CD4-positive, alpha-beta T cell (primary cell): Measurements from ENCODE around the gene ANO4. TPM values are rescaled to one million over a fixed set of nuclear protein-coding genes. Genes with fewer than 3 reads are reported as not detected.

Experiments
- ATAC-seq: fragments of 200-7000 bp; cut with Tn5 transposase; one replicate; pipeline ENCODE4 v1.10.0; 2022; ENCODE audit warnings: mild to moderate bottlenecking; ENCODE audit not compliant: poor library complexity
- CTCF ChIA-PET: fragments of 350-600 bp; sonication (Branson Sonifier 250); formaldehyde crosslinking; loops from one replicate; lab custom pipeline; 2021; ENCODE audit warnings: antibody characterized with exemption, inconsistent platforms; lab: Charles Lee
- POLR2A ChIA-PET: fragments of 350-600 bp; sonication (Branson Sonifier 250); formaldehyde crosslinking; loops from one replicate; lab custom pipeline; 2021; ENCODE audit warnings: antibody characterized with exemption, inconsistent platforms; lab: Charles Lee
- DNase-seq, 14 experiments: peaks; one replicate each; pipeline ENCODE4 v3.0.0-alpha.2; 2013 to 2020; ENCODE audit warnings: mixed read lengths in 2 of 14
- H3K27ac ChIP-seq, 2 donors: one replicate each; pipeline versions ENCODE4 v1.5.1 to v1.7.0; 2013; ENCODE audit warnings: low read length in 2 of 2, low read depth in 1 of 2, mild to moderate bottlenecking in 1 of 2
- H3K27me3 ChIP-seq, 2 experiments: 1 replicate in 1 of 2; 2 replicates in 1 of 2; pipeline versions ENCODE4 v1.6.1 to v1.7.0; 2013; ENCODE audit warnings: low read length in 2 of 2, control low read depth in 1 of 2, mild to moderate bottlenecking in 1 of 2, moderate library complexity in 1 of 2; ENCODE audit not compliant: insufficient read depth in 2 of 2, control insufficient read depth in 1 of 2
- H3K36me3 ChIP-seq: one replicate; pipeline ENCODE4 v1.6.1; 2013; ENCODE audit warnings: low read length, control low read depth; ENCODE audit not compliant: insufficient read depth
- H3K4me1 ChIP-seq: one replicate; pipeline ENCODE4 v1.6.1; 2013; ENCODE audit warnings: low read length, control low read depth; ENCODE audit not compliant: insufficient read depth
- H3K4me3 ChIP-seq: one replicate; pipeline ENCODE4 v1.5.1; 2013; ENCODE audit warnings: mild to moderate bottlenecking, low read length, moderate library complexity
- H3K9me3 ChIP-seq, 2 experiments: 1 replicate in 1 of 2; 2 replicates in 1 of 2; pipeline versions ENCODE4 v1.6.1 to v1.7.0; 2013; ENCODE audit warnings: low read length in 2 of 2, mild to moderate bottlenecking in 2 of 2, control low read depth in 1 of 2, moderate library complexity in 1 of 2; ENCODE audit not compliant: control insufficient read depth in 1 of 2, insufficient read depth in 1 of 2
- H3K27ac Mint-ChIP-seq: one replicate; pipeline ENCODE4 v1.8.0; 2020; ENCODE audit warnings: mixed read lengths
- H3K27me3 Mint-ChIP-seq: one replicate; pipeline ENCODE4 v1.8.0; 2021; ENCODE audit warnings: mixed read lengths
- H3K36me3 Mint-ChIP-seq: one replicate; pipeline ENCODE4 v1.8.0; 2021; ENCODE audit warnings: low read depth, mixed read lengths
- H3K4me1 Mint-ChIP-seq: one replicate; pipeline ENCODE4 v1.8.0; 2021; ENCODE audit warnings: low read depth, mixed read lengths
- H3K4me3 Mint-ChIP-seq: one replicate; pipeline ENCODE4 v1.8.0; 2020; ENCODE audit warnings: mild to moderate bottlenecking, mixed read lengths
- H3K9me3 Mint-ChIP-seq: one replicate; pipeline ENCODE4 v1.8.0; 2020; ENCODE audit warnings: mixed read lengths
- intact Hi-C, 2 experiments: fragments of 100-400 bp; cut with DNase I in 1 of 2; cut with micrococcal nuclease in 1 of 2; formaldehyde crosslinking; loops; one replicate each; pipeline versions ENCODE4 v1.15.1 to v1.9.0; 2023 to 2025; cut with DNase I, micrococcal nuclease
- total RNA-seq, 174 experiments: library from RNA in 2 of 174; stranded (reverse) in 2 of 174; gene quantifications; one replicate each; pipeline ENCODE4 v1.2.3 and lab custom pipeline; 2021 to 2026
- TF ChIP-seq, protein P1 (sequence below): fragments of 200-600 bp; IDR thresholded peaks from one replicate; pipeline ENCODE4 v1.8.0; 2022; ENCODE audit warnings: antibody characterized with exemption, mild to moderate bottlenecking

The ANO4 gene
- total RNA-seq, 2 experiments from 2014 or later: not detected

GRCh38 chr12:100875156-100875555 is 80.6 kb downstream of the ANO4 start:
- Histone ChIP-seq H3K9me3 (peaks cover 6 to 12% of the 10 kb centered on the region in 2 experiments), H3K27ac (no peak overlapping the region), H3K36me3 (no peaks in the 10 kb centered on the region), H3K4me1 (no peaks in the 10 kb centered on the region), H3K4me3 (no peak overlapping the region), H3K27me3 (no peaks in the 10 kb centered on the region)
- Mint-ChIP-seq H3K27me3 (no peaks in the 10 kb centered on the region), H3K9me3 (peaks cover 15% of the 10 kb centered on the region), H3K27ac (no peak overlapping the region), H3K36me3 (no peaks in the 10 kb centered on the region), H3K4me1 (no peaks in the 10 kb centered on the region), H3K4me3 (no peak overlapping the region)
- TF ChIP-seq, protein P1, sequence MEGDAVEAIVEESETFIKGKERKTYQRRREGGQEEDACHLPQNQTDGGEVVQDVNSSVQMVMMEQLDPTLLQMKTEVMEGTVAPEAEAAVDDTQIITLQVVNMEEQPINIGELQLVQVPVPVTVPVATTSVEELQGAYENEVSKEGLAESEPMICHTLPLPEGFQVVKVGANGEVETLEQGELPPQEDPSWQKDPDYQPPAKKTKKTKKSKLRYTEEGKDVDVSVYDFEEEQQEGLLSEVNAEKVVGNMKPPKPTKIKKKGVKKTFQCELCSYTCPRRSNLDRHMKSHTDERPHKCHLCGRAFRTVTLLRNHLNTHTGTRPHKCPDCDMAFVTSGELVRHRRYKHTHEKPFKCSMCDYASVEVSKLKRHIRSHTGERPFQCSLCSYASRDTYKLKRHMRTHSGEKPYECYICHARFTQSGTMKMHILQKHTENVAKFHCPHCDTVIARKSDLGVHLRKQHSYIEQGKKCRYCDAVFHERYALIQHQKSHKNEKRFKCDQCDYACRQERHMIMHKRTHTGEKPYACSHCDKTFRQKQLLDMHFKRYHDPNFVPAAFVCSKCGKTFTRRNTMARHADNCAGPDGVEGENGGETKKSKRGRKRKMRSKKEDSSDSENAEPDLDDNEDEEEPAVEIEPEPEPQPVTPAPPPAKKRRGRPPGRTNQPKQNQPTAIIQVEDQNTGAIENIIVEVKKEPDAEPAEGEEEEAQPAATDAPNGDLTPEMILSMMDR: no peak
- ChIA-PET CTCF (no interaction called here), POLR2A (no interaction called here)
- intact Hi-C loops: no loop called here
- DNase-seq (no peak), ATAC-seq (no peak)

DNA sequence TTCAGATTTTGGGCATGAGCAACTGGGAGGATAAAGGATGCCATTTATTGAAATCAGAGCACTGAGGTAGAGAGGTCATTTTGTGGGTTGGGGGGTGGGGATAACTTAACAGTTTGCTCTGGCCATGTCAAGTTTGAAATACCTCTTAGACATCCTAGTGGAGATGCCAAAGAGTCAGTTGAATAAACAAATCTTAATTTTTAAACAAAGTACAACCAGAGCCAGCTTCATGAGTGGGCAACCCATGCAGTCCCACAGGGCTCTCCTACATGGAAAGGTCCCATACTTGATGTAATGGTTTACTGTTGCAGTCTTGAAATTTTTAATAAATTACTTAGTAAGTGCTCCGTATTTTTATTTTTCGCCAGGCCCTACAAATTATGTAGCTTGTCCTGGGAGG is 81.2 kb downstream of the ANO4 start:
- Histone ChIP-seq H3K4me3 (no peak overlapping the region), H3K27ac (no peak overlapping the region), H3K27me3 (no peaks in the 10 kb centered on the region), H3K36me3 (no peaks in the 10 kb centered on the region), H3K4me1 (no peaks in the 10 kb centered on the region), H3K9me3 (peaks cover 6 to 12% of the 10 kb centered on the region in 2 experiments)
- TF ChIP-seq, protein P1: no peak
- intact Hi-C loops: no loop called here
- ChIA-PET POLR2A (no interaction called here), CTCF (no interaction called here)
- Mint-ChIP-seq H3K36me3 (no peaks in the 10 kb centered on the region), H3K27me3 (no peaks in the 10 kb centered on the region), H3K27ac (no peak overlapping the region), H3K4me3 (no peak overlapping the region), H3K9me3 (peaks cover 15% of the 10 kb centered on the region), H3K4me1 (no peaks in the 10 kb centered on the region)
- DNase-seq: no peak
- ATAC-seq: no peak

DNA sequence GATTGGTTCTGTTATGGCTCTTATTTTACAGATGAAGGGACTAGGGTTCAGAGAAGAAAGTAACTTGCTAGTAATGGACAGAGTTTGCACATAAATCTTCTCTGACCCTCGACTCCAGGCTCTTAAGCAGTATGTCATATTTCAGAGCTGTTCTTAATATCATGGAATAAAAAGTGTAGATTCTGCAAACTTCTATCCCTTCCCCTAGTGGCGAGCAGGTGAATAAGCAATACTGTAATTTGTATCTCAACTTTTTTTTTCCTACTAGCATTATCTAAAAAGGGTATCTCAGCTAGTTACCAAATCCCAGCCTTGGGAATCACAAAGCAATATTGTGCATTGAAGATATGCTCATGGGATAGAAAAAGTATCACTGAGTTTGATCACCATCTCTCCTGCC is 83.2 kb downstream of the ANO4 start:
- DNase-seq: no peak
- Histone ChIP-seq H3K4me1 (no peaks in the 10 kb centered on the region), H3K36me3 (no peaks in the 10 kb centered on the region), H3K9me3 (peaks cover 6 to 12% of the 10 kb centered on the region in 2 experiments), H3K27me3 (no peaks in the 10 kb centered on the region), H3K4me3 (no peak overlapping the region), H3K27ac (no peak overlapping the region)
- intact Hi-C loops: no loop called here
- Mint-ChIP-seq H3K36me3 (no peaks in the 10 kb centered on the region), H3K4me3 (no peak overlapping the region), H3K27me3 (no peaks in the 10 kb centered on the region), H3K9me3 (peaks cover 12% of the 10 kb centered on the region), H3K4me1 (no peaks in the 10 kb centered on the region), H3K27ac (no peak overlapping the region)
- ATAC-seq: no peak
- TF ChIP-seq, protein P1: no peak
- ChIA-PET POLR2A (no interaction called here), CTCF (no interaction called here)
